ENCODE results near the gene ZNF587. TPM values are rescaled to one million over a fixed set of nuclear protein-coding genes. Genes with fewer than 3 reads are reported as not detected.
A peak's percentile ranks its signal among the peaks of the same experiment; 100 is the strongest.

The ZNF587 gene
- total RNA-seq, 1 donor from 2014 or later, result 46.1 TPM

DNA sequence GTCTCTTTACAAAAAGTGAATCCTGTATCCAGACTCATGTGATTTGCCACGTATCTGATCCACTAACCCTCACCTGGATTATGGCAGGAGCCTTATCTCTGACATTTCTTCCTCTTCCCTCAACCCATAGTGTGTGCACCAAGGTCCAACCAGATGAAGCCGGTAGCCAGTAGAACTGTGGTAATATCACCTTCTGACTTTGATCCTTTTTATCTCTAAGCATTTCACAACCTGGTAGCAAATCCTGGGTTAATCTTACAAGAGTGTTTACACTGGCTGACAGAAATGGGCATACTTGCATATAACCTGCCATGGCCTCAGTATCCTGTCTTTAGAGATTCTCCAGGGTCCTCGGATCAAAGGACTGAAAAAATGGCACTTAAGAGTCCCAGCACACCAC, 64.9 kb downstream of the ZNF587 start:
- no peak for DNase-seq (ENCODE audit: low read depth, low spot score)
- H3K4me1 Mint-ChIP-seq, result peaks cover 26% of the 10 kb centered on the region
- H3K36me3 Mint-ChIP-seq (ENCODE audit: low read depth), result peaks cover 54% of the 10 kb centered on the region
- peak overlapping the region; percentile 93 for H3K4me3 Mint-ChIP-seq
- H3K9me3 Mint-ChIP-seq, result peaks cover 4% of the 10 kb centered on the region
- no peaks in the 10 kb centered on the region for H3K27me3 Mint-ChIP-seq (ENCODE audit: low read depth)
- H3K27ac Mint-ChIP-seq (ENCODE audit: unreplicated experiment), result no peak overlapping the region
- TF ChIP-seq, protein P1, sequence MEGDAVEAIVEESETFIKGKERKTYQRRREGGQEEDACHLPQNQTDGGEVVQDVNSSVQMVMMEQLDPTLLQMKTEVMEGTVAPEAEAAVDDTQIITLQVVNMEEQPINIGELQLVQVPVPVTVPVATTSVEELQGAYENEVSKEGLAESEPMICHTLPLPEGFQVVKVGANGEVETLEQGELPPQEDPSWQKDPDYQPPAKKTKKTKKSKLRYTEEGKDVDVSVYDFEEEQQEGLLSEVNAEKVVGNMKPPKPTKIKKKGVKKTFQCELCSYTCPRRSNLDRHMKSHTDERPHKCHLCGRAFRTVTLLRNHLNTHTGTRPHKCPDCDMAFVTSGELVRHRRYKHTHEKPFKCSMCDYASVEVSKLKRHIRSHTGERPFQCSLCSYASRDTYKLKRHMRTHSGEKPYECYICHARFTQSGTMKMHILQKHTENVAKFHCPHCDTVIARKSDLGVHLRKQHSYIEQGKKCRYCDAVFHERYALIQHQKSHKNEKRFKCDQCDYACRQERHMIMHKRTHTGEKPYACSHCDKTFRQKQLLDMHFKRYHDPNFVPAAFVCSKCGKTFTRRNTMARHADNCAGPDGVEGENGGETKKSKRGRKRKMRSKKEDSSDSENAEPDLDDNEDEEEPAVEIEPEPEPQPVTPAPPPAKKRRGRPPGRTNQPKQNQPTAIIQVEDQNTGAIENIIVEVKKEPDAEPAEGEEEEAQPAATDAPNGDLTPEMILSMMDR (conservative IDR thresholded peaks at IDR 0.05), result no peak

Other genes with a start within 250 kb of the ZNF587 start
- 8.5 and 8.7 TPM in 2 replicates for gene ZNF530, start 250.0 kb upstream of the ZNF587 start, total RNA-seq
- gene ZNF134, start 235.6 kb upstream of the ZNF587 start, total RNA-seq, result 31.7 and 32.1 TPM in 2 replicates
- 22.9 and 23.4 TPM in 2 replicates for gene ZNF211, start 216.7 kb upstream of the ZNF587 start, total RNA-seq
- not detected in 2 replicates for gene ZSCAN4, start 180.9 kb upstream of the ZNF587 start, total RNA-seq
- 19.1 and 20.5 TPM in 2 replicates for gene ZNF551, start 167.9 kb upstream of the ZNF587 start, total RNA-seq
- 25.6 and 26.2 TPM in 2 replicates for gene ZNF154, start 140.7 kb upstream of the ZNF587 start, total RNA-seq
- 11.9 and 13.5 TPM in 2 replicates for gene ZNF671, start 122.2 kb upstream of the ZNF587 start, total RNA-seq
- 25.6 and 25.9 TPM in 2 replicates for gene ZNF776, start 103.0 kb upstream of the ZNF587 start, total RNA-seq
- gene ZNF586, start 80.2 kb upstream of the ZNF587 start, total RNA-seq, result 19.6 and 20.1 TPM in 2 replicates
- gene ZNF552, start 34.9 kb upstream of the ZNF587 start, total RNA-seq, result 7.3 and 8.8 TPM in 2 replicates
- 21.6 and 22.6 TPM in 2 replicates for gene ZNF587B, start 19.6 kb upstream of the ZNF587 start, total RNA-seq
- 44.3 and 45.4 TPM in 2 replicates for gene ZNF814, start 39.2 kb downstream of the ZNF587 start, total RNA-seq
- 22.3 and 23.3 TPM in 2 replicates for gene ZNF417, start 66.7 kb downstream of the ZNF587 start, total RNA-seq
- 21.7 and 30.4 TPM in 2 replicates for gene ZNF418, start 85.5 kb downstream of the ZNF587 start, total RNA-seq
- gene ZNF256, start 97.8 kb downstream of the ZNF587 start, total RNA-seq, result 11.3 and 12.6 TPM in 2 replicates
- 1.2 and 1.5 TPM in 2 replicates for gene C19orf18, start 124.7 kb downstream of the ZNF587 start, total RNA-seq
- gene ZNF606, start 153.0 kb downstream of the ZNF587 start, total RNA-seq, result 38.1 and 41.5 TPM in 2 replicates
- gene ZSCAN1, start 184.2 kb downstream of the ZNF587 start, total RNA-seq, result 7.1 and 7.6 TPM in 2 replicates
- 6.0 and 6.3 TPM in 2 replicates for gene ZNF135, start 209.4 kb downstream of the ZNF587 start, total RNA-seq
- gene ZSCAN18, start 248.4 kb downstream of the ZNF587 start, total RNA-seq, result 56.6 and 58.8 TPM in 2 replicates

All from neural crest cell (in vitro differentiated cells).